GM03348 (cell line): ENCODE measurements around the gene CTAGE9.

Experiments used
- DNase-seq: peaks from one replicate; pipeline ENCODE4 v3.0.0; 2012; ENCODE audit warnings: low spot score

Gene CTAGE9

DNA sequence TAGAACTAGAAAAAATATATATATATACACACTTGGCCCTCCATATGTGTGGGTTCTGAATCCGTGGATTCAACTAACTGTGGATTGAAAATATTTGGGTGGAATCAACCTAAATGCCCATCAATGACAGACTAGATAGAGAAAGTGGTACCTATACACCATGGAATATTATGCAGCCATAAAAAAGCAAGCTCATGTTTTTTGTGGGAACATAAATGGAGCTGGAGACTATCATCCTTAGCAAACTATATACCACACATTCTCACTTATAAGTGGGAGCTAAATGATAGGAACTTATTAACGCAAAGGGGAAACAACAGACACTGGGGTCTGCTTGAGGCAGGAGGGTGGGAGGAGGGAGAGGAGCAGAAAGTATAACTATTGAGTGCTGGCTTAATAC, 37.6 kb downstream of the CTAGE9 start:
- no peak for DNase-seq

DNA sequence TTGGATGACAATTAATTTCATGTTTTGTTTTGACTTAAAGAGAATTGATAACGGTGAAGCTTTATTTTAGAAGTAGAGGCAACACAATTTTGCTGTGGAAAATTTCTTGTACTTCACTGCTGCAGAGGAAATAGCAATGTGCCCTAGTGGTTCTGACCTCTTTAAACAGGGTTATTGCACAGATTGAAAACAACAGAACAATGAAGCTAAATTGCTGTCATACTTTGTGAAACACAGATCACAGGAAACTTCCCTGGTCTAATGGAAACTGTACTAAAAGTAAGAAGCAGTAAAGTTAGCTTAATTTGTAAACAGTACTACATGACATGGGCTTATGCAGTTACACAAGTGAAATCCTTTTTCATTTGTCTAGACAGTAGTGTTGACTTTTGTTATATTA, 40.9 kb downstream of the CTAGE9 start:
- peak; percentile 12 for DNase-seq

GRCh38 chr6:131663578-131664165, 47.1 kb downstream of the CTAGE9 start:
- no peak for DNase-seq

- no peak for DNase-seq
Observed at GRCh38 chr6:131660195-131660594, 50.6 kb downstream of the CTAGE9 start.
